COR-L47 (cell line): ENCODE data around the gene LYPD4.
"Not testable (repeated sequence)": the region's sequence is repeated elsewhere in the genome, so short reads cannot be mapped to it uniquely, and the experiment has no call there.

Experiments
- DNase-seq: peaks from one replicate; lab custom pipeline; 2025; lab: John Stamatoyannopoulos, UW

Gene LYPD4

GRCh38 chr19:41799444-41800000 lies 45.0 kb downstream of the LYPD4 start:
- DNase-seq: no peak

GRCh38 chr19:41796901-41797300 lies 47.6 kb downstream of the LYPD4 start:
- no peak for DNase-seq

- DNase-seq: no peak
These were observed 48.1 kb downstream of the LYPD4 start, which contains the start of gene CEACAM3 for GRCh38 chr19:41796362-41796761. Gene CEACAM3, plus strand, starts transcription at chr19:41796587. Its CDS starts 91 bp downstream, at chr19:41796678.

GRCh38 chr19:41795031-41795461 lies 49.4 kb downstream of the LYPD4 start:
- peak; percentile 76 for DNase-seq

GRCh38 chr19:41793414-41793727 lies 51.1 kb downstream of the LYPD4 start:
- DNase-seq: no peak

GRCh38 chr19:41792513-41793413 lies 51.7 kb downstream of the LYPD4 start:
- no peak for DNase-seq

- DNase-seq: peak; percentile 83
These were observed 55.4 kb downstream of the LYPD4 start for GRCh38 chr19:41789053-41789452.

GRCh38 chr19:41788518-41788917 lies 56.0 kb downstream of the LYPD4 start:
- DNase-seq: not testable (repeated sequence)
